GDM1 (cell line): Measurements from ENCODE around the gene BRSK1.

ENCODE experiments used
- DNase-seq: peaks from one replicate; lab custom pipeline; 2025; lab: John Stamatoyannopoulos, UW

Gene BRSK1

DNA sequence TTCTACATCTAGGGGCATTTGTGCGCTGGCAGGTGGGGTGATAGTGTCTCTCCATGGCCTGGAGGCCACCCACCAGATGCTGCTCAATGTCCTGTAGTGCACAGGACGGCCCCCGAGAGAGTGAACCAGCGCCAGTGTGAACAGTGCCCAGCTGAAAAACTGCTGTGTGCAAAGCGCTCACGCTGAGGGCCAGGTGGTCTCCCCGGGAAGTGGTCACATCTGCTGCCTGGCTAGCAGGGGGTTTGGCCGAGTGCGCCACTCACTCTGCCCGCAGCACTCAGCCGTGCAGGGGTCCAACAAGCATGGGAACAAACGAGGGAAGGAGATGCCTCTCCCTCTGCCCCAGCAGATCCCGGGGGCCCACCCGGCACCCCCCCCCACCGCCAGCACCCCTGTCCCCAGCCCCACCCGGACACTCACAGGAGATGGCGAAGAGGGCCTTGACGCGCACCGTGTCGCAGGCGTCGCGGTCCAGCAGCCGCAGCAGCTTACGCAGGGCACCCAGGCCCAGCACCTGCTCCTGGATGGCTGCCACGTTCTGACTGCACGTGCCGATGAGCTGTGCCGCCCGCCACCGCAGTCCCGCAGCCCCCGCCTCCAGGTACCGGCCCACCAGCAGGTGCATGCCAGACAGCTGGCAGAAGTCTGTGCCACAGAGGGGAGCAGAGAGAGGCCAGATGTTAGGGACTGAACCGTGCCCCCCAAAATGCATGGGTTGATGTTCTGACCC, 9.7 kb upstream of the BRSK1 start:
- DNase-seq = no peak

GRCh38 chr19:55275851-55276719, 7.7 kb upstream of the BRSK1 start:
- no peak for DNase-seq

DNA sequence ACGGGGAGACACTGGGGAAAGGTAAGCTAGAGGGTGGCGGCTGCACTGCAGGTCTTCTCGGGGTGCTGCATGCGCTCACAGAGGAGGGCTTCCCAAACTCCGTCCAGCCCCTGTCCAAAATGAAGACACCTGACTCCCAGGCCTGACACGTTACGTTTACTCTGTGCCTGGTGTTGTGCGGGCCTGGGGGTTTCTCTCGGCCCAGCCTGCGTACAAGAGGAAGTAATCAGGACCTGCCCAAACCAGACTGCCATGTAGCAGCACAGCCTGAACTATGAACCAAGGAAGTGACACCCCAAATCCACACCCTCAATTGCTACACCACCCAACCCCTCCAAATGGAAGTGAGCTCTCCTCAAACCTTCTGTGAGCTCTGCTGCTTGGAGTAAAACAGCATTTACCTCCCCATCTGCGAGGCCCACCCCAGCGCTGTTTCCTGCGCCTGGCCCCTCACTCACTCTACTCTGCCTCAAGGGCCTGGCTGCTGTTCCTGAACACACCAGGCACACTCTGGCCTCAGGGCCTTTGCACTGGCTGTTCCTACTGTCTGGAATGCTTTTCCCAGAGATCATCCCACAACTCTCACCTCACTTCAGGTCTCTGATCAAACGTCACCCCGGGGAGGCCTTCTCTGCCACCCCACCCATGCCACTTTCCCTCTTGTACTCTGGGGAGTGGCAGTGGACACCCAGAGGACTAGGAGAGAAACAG, 6.9 kb upstream of the BRSK1 start:
- DNase-seq = no peak

DNA sequence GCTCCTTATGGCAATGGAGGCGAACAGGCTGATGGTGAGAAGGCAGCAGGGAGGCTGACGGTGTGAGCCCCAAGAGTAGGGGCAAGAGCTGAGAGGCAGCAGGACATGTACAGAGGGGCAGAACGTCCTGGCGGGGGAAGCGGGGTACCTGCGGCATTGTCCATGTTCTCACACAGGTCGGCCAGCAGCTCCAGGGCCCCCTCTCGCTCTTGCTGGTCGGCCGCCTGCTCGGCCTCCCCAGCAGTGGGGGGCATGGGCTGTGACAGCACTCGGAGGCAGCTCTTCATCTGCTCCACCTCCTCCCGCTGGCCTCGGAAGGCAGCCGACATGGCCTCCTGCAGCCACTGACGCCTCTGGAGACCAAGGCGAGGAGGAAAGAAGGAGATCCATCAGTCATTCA, 6.3 kb upstream of the BRSK1 start:
- DNase-seq = no peak

GRCh38 chr19:55278391-55279135, 5.2 kb upstream of the BRSK1 start:
- DNase-seq = no peak

GRCh38 chr19:55279340-55279739, 4.5 kb upstream of the BRSK1 start:
- no peak for DNase-seq

GRCh38 chr19:55279770-55280643, 3.8 kb upstream of the BRSK1 start, which contains the start of gene HSPBP1:
Gene HSPBP1 (minus strand): TSS chr19:55280110. CDS start chr19:55279608, 502 bp downstream.
- peak; percentile 90 for DNase-seq

GRCh38 chr19:55284405-55285058, 735 bp downstream of the BRSK1 start:
- no peak for DNase-seq

GRCh38 chr19:55285229-55285890, 1.6 kb downstream of the BRSK1 start:
- DNase-seq = no peak

DNA sequence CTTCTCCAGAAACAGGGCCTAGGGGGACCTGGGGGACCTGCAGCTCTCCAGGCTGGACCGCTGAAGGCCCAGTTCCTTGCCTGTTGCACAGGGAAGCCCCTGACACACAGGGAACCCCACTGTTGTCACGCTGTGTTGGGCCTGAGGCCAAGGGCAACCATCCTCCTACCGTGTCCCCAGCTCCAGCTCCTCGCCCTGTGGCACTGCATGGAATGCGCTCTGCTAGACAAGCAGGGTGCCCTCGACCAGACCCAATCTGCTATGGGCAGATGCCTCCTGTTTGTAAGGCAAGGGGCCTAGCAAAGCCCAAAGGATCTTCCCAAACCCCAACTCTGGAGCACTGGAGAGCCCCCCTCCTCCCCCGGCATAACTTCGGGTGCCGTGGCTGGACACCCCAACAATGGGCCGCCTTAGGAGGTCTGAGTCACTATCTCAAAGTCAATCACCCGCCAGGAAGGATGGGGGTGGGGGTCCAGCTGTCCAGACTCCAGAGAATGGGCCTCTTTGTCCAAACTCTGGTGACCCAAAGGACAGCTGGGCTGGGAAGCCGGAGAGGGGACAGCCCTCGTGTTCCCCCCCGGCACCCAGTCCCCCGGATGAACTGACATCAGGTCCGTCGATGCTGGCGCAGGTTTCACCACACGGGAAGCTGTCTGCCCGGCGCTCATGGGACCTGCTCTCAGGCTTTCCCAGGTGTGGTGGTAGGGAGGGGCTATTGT, 3.7 kb downstream of the BRSK1 start:
- no peak for DNase-seq

GRCh38 chr19:55289117-55289796, 5.5 kb downstream of the BRSK1 start:
- DNase-seq = no peak

- DNase-seq = no peak
These were observed 13.5 kb downstream of the BRSK1 start for GRCh38 chr19:55297267-55297666.

DNA sequence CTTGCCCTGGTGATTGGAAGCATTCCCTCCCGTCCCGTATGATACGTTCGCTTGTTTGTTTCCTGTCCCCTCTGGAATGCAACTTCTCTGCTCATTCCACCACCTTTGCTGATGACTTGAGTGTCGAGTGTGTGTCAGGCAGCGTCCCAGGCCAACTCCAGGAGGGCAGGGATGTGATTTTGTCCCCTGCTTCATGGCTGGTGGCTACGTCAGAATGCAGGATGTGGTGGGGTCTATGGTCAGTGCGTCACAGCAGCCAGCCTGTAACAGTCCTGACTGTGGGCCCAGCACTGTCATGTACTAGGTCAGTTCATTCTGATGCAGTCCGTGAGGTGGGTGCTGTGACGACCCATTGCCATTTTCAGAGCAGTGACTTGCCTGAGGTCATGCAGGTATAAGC, 16.2 kb downstream of the BRSK1 start:
- no peak for DNase-seq

- no peak for DNase-seq
These were observed 17.2 kb downstream of the BRSK1 start for GRCh38 chr19:55300886-55301458.

DNA sequence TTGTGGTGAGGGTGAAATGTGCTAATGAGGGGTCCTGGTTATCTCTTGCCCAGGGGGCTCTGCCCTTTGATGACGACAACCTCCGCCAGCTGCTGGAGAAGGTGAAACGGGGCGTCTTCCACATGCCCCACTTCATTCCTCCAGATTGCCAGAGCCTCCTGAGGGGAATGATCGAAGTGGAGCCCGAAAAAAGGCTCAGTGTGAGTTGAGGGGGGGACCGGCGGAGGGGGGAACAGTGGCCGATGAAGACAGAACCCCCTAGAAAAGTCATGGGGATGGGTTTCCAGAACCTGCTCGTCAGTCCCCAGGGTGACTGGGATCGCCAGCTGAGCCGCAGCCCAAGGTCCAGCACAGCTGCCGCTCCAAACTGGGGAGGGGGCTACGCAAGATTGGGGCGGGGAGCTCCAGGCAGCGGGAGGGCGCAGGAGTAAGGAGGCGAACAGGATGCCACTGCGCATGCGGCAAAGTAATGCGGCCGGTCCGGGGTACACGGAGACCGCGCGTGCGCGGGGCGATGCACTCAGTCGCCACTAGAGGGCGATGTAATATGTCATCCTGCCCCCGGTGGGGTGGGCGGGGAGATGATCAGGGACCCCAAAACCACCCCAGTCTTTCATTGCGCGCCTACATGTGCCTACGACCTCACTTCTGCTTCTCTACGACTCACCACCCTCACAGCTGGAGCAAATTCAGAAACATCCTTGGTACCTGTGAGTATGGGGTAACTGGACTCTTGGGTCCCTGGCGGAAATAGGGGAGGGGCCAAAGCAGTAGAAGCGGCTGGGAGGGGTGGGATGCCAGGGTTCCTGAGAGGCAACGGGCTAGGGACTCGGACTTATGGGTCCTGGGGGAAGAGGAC, 17.9 kb downstream of the BRSK1 start:
- DNase-seq = peak; percentile 76

DNA sequence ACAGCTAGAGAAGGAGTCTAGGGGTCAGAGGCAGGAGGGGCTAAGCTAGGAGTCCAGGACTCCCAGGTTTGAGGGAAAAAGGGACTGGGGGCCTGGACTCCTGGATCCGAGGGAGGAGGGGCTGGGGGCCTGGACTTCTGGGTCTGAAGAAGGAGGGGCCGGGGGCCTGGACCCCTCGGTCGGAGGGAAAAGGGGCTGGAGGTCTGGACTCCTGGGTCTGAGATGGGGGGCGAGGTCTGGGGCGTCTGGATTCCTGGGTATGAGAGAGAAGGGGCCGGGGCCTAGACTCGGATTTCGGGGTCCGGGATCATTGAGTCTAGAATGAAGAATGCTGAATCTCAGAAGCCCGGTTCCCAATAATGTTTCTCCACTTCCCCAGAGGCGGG, 18.5 kb downstream of the BRSK1 start:
- no peak for DNase-seq

GRCh38 chr19:55303477-55303876, 19.7 kb downstream of the BRSK1 start:
- DNase-seq = no peak
